Gastrocnemius medialis (tissue), 4 donors: ENCODE results near the gene TDRD7.

Experiments
- CTCF ChIP-seq, 5 experiments: fragments of 450-650 bp in 3 of 5; fragments of 200-600 bp in 2 of 5; sonication (generic) in 2 of 5; IDR thresholded peaks in 4 of 5; conservative IDR thresholded peaks in 1 of 5; 1 replicate in 4 of 5; 2 replicates in 1 of 5; pipeline ENCODE4 v1.5.1; 2016 to 2019; ENCODE audit warnings: antibody characterized with exemption in 5 of 5, mild to moderate bottlenecking in 3 of 5, moderate library complexity in 3 of 5
- POLR2A ChIP-seq, 2 donors: fragments of 450-650 bp; IDR thresholded peaks; one replicate each; pipeline ENCODE4 v1.6.1; 2017; ENCODE audit warnings: antibody characterized with exemption in 2 of 2, mild to moderate bottlenecking in 2 of 2, moderate library complexity in 2 of 2

GRCh38 chr9:97395745-97396144 lies 16.2 kb upstream of the TDRD7 start:
- no peak for TF ChIP-seq CTCF (IDR thresholded peaks at IDR 0.05 in 4 of 5, conservative IDR thresholded peaks at IDR 0.05 in 1 of 5)
- TF ChIP-seq POLR2A (IDR thresholded peaks at IDR 0.05): no peak
